KBM-7 (cell line): ENCODE results near the gene TNFRSF1B.

Source experiments
- DNase-seq: peaks from one replicate; pipeline ENCODE4 v3.0.0-alpha.2; 2015
- in situ Hi-C: fragments of 300-500 bp; cut with MboI; formaldehyde crosslinking; loops from 2 replicates; pipeline ENCODE4 v1.14.3; 2020; ENCODE audit warnings: low sequenced_read_pairs, low pct_unique_long_range_greater_than_20kb, mixed read lengths

TNFRSF1B gene

DNA sequence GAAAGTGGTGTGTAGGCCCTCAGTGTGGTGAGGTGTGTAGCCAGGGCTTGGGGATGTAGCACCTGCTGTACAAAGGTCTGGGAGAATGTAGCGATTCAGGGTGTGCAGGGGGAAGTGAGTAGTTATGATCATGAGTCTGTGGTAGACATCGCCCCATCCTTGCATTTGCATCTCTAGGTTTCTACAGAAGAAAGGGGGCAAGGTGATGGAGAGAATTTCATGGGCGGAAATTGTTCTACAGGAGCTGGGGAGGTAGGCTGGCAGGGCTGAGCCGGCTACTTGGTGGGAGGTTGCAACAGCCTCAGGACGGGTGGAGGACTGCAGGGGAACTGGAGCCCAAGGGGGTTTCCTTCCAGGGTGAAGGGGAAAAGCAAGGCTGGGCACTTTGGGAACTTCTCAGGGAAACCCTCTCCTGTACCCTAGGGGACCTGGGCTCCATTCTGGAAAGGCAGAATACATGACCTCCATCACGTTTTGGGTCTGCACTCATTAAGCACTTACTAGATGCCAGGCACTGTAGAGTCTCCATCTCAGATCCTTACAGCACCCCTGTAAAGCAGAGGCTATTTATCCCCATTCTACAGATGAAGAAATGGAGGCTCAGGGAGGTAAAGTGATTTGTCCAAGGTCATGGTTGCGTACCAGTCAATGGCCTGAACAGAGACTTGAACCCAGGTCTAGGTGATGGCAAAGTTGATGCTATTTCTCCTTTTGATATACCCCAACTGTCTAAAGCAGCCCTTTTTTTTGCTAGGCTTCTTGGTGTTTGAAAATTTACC, 14.5 kb upstream of the TNFRSF1B start:
- DNase-seq = no peak
- in situ Hi-C loops = no loop called here

DNA sequence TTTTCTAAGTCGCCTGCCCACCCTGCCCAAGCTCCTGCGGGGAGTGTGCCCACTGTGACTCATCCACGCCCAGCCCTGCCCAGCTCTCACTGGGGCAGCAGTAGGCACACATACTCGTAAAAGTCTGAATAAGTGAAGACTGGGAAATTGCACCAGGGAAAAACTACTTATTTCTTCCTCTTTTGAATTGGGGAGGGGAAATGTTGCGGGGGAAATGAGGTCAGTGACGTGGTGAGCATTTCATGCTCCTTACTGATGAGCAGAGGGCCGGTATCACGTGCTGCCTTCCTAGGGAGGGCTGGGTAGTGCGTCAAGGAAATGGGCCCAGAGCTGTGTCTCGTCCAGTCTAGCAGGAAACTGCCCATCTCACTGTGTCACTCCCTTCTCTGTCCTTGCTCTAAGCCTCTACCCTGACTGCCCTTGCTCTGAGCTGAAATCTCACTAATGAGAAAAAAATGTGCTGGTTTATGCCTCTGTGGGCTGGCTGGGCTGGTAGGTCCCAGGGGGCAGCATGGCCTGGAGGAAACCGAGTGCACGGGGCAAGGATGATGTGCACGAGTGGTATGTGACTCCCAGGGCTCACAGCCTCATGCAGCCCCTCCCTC, 13.5 kb upstream of the TNFRSF1B start:
- in situ Hi-C loops = no loop called here
- peak; percentile 86 for DNase-seq

DNA sequence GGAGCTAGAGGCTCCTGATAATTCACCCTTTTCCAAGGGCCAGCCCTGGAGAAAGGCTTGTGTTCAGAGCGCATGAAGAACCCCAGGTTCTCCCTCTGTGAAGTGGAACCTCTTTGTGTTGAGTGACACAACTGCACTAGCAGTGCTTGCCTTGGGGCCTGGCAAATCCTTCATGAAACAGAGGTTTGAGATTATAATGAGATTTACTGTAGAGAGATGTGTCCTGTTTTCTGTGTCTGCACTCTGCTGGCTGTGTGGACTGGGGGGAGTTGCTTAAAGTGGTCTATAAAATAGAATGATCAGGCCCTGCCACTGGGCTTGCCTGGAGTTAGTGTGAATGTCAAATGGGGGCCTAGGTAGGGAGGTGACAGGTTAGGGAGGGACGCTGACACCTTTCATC, 11.5 kb upstream of the TNFRSF1B start:
- no peak for DNase-seq
- in situ Hi-C loops = no loop called here

DNA sequence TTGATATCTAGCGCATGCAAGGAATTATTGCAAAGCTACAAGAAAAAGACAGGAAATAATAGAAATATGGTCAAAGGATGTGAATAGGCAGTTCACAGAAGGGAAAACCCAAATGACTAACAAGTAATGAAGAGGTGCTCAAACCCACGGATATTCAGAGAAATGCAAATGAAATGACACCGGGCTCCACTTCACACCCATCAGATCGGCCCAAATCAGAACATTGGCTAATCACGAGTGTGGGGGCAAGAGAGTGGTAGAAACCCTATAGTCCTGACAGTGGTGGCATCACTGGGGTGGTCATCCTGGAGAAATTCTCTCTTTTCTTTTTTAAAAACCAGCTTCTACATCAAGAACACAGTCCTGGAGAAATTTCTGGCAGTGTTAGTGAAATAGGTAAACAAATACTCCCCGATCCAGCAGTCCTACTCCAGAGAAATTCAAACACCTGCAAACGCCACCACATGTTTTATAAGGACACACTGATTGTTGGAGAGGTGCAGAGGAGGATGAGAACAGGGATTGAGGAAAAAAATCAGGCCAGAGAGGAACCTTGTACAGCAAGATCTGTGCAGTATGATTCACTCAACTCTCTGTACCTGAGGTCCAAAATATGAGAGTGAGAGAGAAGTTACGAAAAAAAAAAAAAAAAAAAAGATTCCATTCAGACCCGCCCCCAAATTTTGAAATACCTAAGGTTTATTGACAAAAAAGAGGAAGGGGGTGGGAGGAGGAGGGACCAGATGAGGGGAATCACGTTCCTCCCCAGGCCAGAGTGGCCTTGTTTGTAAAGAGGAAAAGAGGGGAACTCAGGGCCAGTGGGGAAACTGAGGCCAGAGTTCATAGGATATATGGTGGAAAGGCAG, 9.2 kb upstream of the TNFRSF1B start:
- in situ Hi-C loops = no loop called here
- DNase-seq = peak; percentile 72

DNA sequence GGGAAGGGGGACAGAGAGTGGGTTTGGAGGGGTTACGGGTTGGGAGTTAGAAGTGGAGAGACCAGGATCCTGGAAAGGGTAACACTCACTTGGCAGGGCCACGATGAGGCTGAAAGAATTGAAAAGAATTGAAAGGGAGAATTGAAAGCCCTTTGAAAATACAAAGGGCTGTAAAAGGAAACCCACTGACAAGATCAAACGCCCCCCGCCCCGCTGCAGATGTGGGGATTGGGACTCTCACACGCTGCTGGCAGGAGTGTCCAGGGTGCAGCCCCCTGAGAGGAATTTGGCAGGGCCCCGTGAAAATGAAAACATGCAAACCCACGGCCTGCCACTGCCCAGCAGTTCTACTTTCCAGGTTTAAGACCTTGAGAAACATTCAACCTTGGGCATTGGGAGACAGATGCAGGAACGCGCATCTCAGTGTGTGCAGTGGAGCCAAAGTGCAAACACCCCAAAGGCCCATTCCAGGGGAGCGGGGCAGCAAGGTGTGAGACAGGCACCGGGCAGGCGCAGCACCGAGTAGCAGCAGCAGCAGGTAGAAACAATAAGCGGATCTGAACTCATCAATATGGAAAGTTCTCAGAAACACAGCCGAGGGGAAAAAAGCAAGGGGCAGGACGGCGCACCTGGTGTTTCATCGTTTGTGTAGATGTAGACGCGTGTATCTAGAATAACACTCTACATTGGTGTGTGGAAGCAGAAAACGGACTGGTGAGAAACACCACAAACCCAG, 8.3 kb upstream of the TNFRSF1B start:
- DNase-seq = no peak
- in situ Hi-C loops = no loop called here

DNA sequence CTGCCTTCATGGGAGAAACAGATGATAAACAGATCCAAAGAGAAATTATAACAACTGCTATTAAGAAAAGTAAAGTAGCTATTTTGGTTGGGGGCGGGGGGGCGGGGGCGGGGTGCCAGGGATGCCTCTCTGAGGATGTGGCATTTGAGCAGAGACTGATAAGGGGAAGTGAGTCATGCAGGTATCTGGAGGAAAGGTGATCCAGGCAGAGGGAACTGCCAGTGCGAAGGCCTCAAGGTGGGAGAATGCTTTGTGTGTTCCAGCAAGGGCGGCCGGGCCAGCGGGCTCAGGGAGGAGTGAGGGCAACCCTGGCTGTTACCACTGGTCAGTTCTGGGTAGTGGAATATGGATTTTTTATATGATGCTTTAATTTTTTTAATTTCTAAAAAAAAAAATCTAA, 7.0 kb upstream of the TNFRSF1B start:
- in situ Hi-C loops = no loop called here
- DNase-seq = no peak

DNA sequence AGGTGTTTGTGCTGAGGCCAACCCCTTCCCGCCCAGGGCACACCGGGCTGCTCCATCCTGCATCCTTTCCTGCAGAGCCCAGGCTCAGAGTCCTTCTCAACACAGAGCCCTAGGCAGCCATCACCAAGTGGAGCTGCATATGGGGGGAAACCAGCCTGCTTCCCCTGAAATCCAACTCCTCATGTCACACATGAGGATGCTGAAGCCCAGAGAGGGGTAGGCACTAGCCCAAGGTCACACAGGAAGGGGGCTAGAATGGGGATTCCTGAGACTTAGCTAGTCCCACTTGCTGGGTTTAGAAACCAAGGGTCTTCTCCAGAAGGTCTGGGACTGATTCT, 5.5 kb upstream of the TNFRSF1B start:
- no peak for DNase-seq
- in situ Hi-C loops = no loop called here

DNA sequence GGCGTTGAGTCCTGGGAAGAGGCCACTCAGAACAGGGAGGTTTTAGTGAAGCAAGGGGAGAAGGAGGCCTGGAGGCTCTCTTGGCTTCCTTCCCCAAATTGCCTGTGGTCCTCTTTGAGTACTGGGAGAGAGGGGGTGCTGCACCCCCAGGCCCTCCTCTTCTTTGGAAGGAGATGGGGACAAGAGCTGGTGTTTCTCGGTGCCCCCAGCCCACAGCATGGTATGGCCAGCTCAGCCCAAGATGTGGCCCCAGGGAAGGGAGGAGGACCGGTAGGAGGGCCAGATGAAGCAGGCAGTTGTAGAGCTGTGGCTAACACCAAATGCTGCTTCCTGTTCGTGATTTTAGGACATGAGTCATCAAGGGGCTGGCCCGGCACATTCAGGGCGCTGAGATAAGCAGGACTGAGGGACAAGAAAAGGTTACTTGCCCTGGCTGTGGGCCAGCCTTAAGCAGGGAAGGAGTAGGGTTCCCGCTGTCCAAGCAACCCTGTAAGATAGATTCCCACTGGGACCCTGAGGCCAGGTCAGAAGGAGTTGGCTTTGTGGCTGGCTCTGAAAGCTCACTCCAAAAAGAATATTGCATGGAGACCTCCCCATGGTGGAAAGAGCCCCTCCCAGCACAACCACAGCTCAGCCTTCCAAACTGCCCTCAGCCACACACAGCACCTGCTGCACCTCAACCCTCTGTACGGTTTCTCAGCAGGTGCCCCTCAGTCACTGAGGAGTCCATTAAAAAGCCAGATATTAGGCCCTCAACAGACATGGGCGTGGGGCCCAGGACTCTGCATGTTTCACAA, 4.9 kb upstream of the TNFRSF1B start:
- peak; percentile 93 for DNase-seq
- in situ Hi-C loops = no loop called here

DNA sequence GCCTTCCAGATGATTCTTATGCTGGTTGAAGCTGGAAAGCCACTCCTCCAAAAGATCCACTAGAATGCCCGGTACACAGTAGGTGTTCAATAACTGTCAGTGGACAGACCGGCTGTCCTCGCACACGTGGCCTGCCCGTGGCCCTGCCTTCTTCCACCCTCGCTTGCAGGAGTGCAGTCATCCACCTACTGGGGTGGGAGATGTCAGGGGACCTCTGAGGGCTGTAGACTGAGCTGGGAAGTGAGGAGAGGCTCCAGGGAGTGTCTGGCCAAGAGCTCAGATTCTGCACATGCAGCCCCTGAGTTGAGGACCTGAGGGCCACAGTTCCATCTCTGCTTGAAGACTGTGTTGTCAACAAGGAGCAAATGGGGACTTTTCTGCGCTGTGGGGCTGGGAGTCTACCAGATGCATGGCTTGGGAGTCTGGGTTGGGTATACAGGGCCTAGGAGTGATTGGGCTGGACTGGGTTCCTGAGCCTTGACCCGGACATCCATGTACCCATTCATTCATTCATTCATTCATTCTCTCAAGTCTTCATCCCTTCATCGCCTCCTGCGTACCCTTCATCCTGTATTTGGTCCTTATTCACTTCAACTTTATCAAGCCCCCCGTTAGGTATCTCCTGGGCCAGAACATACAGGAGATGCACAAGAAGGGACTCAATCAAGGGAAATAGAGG, 4.2 kb upstream of the TNFRSF1B start:
- in situ Hi-C loops = no loop called here
- DNase-seq = no peak

DNA sequence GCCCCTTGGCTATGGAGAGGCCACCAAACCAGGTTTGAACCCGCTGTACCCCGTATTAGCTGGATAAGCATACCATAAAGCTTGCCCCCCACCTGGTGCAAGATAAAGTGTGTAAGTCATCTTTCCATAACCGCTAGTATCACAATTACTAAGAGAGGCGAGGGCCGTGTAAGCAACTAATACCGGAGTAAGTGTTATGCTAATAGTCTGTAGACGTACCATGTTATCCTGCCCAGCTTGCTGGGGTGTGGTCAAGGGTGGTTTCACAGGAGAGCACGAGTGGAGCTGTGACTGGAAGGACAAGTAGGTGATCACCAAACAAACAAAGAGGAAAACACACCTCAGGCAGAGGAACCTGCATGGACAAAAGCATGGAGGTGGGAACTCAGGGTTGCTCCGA, 3.6 kb upstream of the TNFRSF1B start:
- DNase-seq = no peak
- in situ Hi-C loops = no loop called here

DNA sequence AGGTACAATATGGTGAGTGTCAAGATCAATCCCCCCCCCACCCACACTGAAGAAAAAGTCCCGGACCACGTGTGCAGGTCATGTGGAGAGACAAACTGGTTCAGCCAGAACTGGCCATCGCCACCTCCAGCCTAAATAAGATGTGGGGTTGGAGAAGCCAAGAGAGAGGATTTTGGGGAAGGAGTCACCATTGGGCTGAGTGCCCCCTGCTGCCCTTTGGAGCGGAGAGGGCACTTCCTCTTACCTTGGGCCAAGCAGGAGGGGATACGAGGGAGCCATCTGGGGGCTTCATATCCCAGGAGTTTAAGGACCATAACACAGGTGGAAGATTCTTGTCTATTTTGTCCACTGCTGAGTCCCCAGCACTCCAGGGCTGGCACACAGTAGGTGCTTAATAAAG, 2.6 kb upstream of the TNFRSF1B start:
- in situ Hi-C loops = no loop called here
- no peak for DNase-seq

DNA sequence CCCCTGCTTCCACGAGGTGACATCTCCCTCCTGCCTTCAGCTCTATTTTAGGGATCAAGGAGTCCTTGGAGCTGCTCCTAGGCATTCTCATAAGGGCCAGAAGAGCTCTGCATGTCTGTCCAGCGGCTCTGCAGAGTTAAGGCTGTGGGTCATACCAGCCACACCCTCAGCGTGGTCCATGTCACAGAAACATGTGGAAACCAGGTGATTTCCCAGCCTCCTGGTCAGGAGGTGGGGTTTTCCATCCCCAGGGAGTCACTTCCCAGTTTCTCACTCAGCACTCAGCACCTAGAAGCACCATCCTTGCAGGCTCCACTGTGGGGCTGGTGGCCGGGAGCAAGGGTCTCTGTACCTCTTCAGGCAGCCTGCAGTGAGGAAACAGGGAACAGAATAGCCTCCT, 1.4 kb upstream of the TNFRSF1B start:
- DNase-seq = no peak
- in situ Hi-C loops = no loop called here

DNA sequence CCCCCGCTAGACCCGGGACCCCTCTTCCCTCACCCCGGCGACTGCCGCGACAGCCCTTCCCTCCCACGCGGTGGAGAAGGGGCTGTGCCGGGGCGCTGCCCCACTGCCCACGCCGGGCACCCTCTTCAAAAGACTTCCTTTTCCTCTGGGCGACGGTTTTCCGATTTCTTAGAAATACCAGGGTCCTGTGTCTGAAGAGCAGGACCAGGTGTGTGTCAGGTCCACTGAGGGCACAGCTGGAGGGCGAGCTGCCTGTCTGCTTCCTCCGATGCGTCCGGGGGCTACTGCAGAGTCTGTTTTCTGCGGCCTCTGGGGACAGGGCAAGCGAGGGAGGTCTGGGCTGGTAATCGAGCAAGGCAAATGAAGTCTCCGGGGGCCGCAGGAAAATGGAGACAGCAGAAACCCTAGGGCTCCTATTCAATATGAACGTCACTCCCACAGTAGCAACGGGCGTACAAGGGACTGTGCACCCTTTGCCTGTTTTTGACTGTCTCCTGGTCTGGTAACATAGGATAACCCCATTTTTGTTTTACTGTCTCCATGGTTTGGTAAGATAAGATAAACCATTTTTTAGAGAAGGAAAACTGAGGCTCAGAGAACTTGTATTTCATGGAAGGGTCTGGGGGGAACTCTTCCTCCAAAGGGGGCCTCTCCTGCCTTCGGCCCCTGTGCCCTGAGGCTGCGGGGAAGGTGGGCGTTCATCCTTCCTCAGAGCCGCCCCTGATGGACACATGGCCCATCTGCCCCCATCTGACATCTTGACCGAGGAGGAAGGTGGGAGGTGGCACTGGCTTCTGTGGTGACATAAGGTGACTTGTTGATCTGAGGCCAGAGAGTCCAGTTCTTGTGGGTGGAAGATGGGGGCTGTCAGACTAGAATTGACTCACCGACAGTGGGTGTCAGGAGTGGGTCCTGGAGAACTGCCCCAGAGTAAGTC, 970 bp downstream of the TNFRSF1B start:
- DNase-seq = peak; percentile 32
- in situ Hi-C loops = no loop called here

DNA sequence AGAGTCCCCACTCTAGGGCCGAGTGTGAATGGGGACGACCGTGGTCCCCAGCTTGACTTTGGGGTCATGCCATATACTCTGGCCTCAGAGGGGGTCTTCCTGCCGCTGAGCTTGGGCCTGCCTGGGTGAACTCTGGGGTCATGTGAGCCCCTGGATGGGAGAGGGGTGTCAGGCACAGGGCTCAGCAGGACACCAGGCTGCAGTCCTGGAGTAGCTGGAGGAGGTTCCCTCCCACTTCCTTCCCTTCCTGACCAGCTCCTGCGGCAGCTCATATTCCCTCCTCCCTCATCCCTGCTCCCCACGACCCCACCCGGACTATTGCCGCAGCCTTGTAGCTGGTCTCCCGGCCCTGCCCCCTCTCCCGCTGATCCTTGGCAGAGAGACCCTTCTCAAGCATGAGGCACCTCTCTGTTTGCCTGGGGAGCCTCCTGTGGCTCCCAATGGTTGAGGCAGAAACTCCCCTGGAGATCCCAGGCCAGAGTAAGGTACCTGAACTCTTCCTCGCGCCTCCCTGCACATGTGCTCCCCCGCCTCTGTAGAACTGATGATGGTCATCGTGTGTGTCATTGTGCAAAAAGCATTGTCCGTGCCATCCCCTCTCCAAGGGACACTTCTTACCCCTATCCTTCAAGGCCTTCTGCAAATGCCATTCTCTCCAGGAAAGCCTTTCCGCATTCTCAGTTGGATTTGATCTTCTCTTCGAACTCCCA, 1.8 kb downstream of the TNFRSF1B start:
- DNase-seq = peak; percentile 33
- in situ Hi-C loops = no loop called here

DNA sequence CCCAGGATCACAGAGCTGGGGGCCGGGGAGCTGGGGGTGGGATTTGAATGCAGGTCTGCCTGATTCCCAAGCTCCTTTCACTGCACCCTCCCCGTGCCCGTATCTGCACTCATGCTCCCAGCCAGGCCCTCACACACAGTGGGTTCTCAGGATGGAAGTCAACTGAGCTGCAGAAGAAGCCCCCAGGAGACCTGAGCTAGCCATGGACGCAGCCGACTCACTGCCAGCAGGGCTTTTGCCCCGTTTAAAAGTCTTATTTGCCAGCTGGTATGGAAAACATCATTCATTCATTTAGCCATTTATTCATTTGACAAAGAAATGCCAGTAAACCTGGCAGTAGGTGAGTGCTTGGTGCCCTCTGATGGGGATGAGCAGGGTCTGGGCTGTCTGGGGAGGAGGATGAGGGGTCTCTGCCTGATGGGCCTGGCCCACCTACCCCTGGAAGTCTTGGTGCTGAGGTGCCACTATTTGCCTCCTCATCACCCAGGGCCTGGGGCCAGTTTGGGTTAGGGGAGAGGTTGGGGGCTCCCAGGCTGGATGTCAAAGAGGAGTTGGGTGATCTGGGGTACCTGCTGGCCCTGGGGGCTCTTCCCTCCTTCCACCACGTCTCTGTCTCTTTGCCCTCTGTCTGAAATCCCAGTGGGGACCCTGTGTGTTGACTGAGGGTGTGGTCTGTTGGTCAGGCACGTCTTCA, 2.8 kb downstream of the TNFRSF1B start:
- in situ Hi-C loops = no loop called here
- DNase-seq = no peak

DNA sequence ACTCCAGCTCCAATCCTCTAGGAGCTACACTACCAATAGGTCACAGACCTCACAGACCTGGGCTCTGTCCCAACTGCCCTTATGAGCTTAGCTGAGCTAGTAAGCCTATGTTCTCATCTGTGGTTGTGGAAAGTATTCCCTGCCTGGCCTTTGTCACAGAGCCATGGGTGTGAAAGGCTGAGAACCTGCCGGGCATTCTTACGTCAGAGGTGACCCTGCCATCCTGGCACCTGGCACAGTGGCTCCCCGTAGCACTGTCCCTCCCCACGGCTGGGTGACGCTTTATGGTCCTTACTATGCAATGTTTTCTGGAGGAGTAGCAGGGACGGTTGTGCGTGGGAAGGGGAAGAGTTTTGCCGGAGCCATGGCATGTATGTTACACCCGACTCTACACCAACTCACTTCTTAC, 3.5 kb downstream of the TNFRSF1B start:
- no peak for DNase-seq
- in situ Hi-C loops = no loop called here
